Measurements from ENCODE around the gene KCTD2. TPM values are rescaled to one million over a fixed set of nuclear protein-coding genes. Genes with fewer than 3 reads are reported as not detected.

The KCTD2 gene
- total and polyA plus RNA-seq, 9 of the 15 experiments (the other 6 are each of a cell fraction or from before 2014, with no cell fraction given): 1.7 to 32.9 (median 15.8) TPM

- no peak for TF ChIP-seq ZBTB40 (IDR thresholded peaks at IDR 0.05)
- no peak for TF ChIP-seq ZBTB40 (CRISPR knock-in tag; IDR thresholded peaks at IDR 0.05)
- TF ChIP-seq ZNF583 (CRISPR knock-in tag; IDR thresholded peaks at IDR 0.05): no peak
- no peak for TF ChIP-seq ZNF780A (CRISPR knock-in tag; IDR thresholded peaks at IDR 0.05)
- TF ChIP-seq, protein P1, sequence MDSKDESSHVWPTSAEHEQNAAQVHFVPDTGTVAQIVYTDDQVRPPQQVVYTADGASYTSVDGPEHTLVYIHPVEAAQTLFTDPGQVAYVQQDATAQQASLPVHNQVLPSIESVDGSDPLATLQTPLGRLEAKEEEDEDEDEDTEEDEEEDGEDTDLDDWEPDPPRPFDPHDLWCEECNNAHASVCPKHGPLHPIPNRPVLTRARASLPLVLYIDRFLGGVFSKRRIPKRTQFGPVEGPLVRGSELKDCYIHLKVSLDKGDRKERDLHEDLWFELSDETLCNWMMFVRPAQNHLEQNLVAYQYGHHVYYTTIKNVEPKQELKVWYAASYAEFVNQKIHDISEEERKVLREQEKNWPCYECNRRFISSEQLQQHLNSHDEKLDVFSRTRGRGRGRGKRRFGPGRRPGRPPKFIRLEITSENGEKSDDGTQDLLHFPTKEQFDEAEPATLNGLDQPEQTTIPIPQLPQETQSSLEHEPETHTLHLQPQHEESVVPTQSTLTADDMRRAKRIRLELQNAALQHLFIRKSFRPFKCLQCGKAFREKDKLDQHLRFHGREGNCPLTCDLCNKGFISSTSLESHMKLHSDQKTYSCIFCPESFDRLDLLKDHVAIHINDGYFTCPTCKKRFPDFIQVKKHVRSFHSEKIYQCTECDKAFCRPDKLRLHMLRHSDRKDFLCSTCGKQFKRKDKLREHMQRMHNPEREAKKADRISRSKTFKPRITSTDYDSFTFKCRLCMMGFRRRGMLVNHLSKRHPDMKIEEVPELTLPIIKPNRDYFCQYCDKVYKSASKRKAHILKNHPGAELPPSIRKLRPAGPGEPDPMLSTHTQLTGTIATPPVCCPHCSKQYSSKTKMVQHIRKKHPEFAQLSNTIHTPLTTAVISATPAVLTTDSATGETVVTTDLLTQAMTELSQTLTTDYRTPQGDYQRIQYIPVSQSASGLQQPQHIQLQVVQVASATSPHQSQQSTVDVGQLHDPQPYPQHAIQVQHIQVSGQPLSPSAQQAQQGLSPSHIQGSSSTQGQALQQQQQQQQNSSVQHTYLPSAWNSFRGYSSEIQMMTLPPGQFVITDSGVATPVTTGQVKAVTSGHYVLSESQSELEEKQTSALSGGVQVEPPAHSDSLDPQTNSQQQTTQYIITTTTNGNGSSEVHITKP (IDR thresholded peaks at IDR 0.05; ENCODE audit: partially characterized antibody): no peak
- peak; percentile 67 for TF ChIP-seq ARID1B (IDR thresholded peaks at IDR 0.05)
- TF ChIP-seq NELFE (IDR thresholded peaks at IDR 0.05; ENCODE audit: insufficient read depth, insufficient read length): no peak
- no peak for TF ChIP-seq MYBL2 (IDR thresholded peaks at IDR 0.05; ENCODE audit: low read depth)
- TF ChIP-seq MYBL2 (CRISPR knock-in tag; IDR thresholded peaks at IDR 0.05; ENCODE audit: borderline replicate concordance): no peak
- no peak for TF ChIP-seq ZNF280A (IDR thresholded peaks at IDR 0.05; ENCODE audit: low read depth, partially characterized antibody)
- TF ChIP-seq, protein P2, sequence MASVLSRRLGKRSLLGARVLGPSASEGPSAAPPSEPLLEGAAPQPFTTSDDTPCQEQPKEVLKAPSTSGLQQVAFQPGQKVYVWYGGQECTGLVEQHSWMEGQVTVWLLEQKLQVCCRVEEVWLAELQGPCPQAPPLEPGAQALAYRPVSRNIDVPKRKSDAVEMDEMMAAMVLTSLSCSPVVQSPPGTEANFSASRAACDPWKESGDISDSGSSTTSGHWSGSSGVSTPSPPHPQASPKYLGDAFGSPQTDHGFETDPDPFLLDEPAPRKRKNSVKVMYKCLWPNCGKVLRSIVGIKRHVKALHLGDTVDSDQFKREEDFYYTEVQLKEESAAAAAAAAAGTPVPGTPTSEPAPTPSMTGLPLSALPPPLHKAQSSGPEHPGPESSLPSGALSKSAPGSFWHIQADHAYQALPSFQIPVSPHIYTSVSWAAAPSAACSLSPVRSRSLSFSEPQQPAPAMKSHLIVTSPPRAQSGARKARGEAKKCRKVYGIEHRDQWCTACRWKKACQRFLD (CRISPR knock-in tag; IDR thresholded peaks at IDR 0.05): no peak
- TF ChIP-seq MTA2 (IDR thresholded peaks at IDR 0.05; ENCODE audit: low read depth): no peak
- no peak for TF ChIP-seq PTBP1 (IDR thresholded peaks at IDR 0.05; ENCODE audit: low read depth, low read length)
These were observed 27.5 kb downstream of the KCTD2 start (continued) for GRCh38 chr17:75074532-75074931.
